H1 (cell line): ENCODE measurements around the gene IL9. TPM values are rescaled to one million over a fixed set of nuclear protein-coding genes. Genes with fewer than 3 reads are reported as not detected.

Source experiments
- CTCF ChIA-PET: fragments of 300-600 bp; sonication (Branson Sonifier 250); formaldehyde crosslinking; loops from one replicate; lab custom pipeline; 2021; ENCODE audit not compliant: partially characterized antibody; lab: Charles Lee
- POLR2A ChIA-PET: fragments of 300-600 bp; sonication (Branson Sonifier 250); formaldehyde crosslinking; loops from one replicate; lab custom pipeline; 2021; ENCODE audit warnings: inconsistent platforms; ENCODE audit not compliant: partially characterized antibody; lab: Charles Lee
- DNase-seq, 2 experiments: peaks; one replicate each; pipeline versions ENCODE4 v3.0.0 to v3.0.0-alpha.2; 2010 to 2022; ENCODE audit warnings: low spot score in 2 of 2, low read depth in 1 of 2, mixed read lengths in 1 of 2
- FAIRE-seq: peaks from 2 replicates; lab custom pipeline; 2011; peaks lifted over from hg19 to GRCh38; lab: Jason Lieb, UNC
- H2AFZ ChIP-seq: 2 replicates; pipeline ENCODE4 v1.8.1; 2012; ENCODE audit warnings: low read length, inconsistent platforms
- H2AK5ac ChIP-seq: 2 replicates; pipeline ENCODE4 v1.6.1; 2013; ENCODE audit warnings: low read depth, low read length
- H2BK120ac ChIP-seq: replicated peaks from 2 replicates; pipeline ENCODE3; 2013; ENCODE audit warnings: low read depth, low read length, inconsistent platforms
- H2BK12ac ChIP-seq: 2 replicates; pipeline ENCODE4 v1.6.1; 2013; ENCODE audit warnings: low read depth, low read length
- H2BK15ac ChIP-seq: 2 replicates; pipeline ENCODE4 v1.6.1; 2013; ENCODE audit warnings: low read length
- H2BK20ac ChIP-seq: 2 replicates; pipeline ENCODE4 v1.6.1; 2013; ENCODE audit warnings: low read length
- H2BK5ac ChIP-seq: 2 replicates; pipeline ENCODE4 v1.6.1; 2013; ENCODE audit warnings: low read depth, low read length
- H3K14ac ChIP-seq: 2 replicates; pipeline ENCODE4 v1.6.1; 2013; ENCODE audit warnings: inconsistent platforms; ENCODE audit not compliant: insufficient read length
- H3K18ac ChIP-seq: 2 replicates; pipeline ENCODE4 v1.6.1; 2013; ENCODE audit warnings: low read length; ENCODE audit errors: extremely low read depth
- H3K23ac ChIP-seq: 2 replicates; pipeline ENCODE4 v1.6.1; 2013; ENCODE audit warnings: inconsistent platforms; ENCODE audit not compliant: insufficient read length
- H3K23me2 ChIP-seq: 2 replicates; pipeline ENCODE4 v1.6.1; 2013; ENCODE audit warnings: low read depth, low read length
- H3K27ac ChIP-seq: 2 replicates; pipeline ENCODE4 v1.6.1; 2011; ENCODE audit warnings: low read depth, low read length, inconsistent platforms
- H3K27me3 ChIP-seq, 4 experiments: replicated peaks in 1 of 4; 1 replicate in 1 of 4; 2 replicates in 3 of 4; pipeline versions ENCODE4 v1.6.1 to v1.8.1; 2011 to 2013; ENCODE audit warnings: low read length in 3 of 4, mild to moderate bottlenecking in 3 of 4, inconsistent platforms in 2 of 4, mixed read lengths in 2 of 4, moderate library complexity in 1 of 4; ENCODE audit not compliant: control insufficient read depth in 3 of 4, insufficient read depth in 3 of 4; ENCODE audit errors: extremely low read depth in 1 of 4
- H3K36me3 ChIP-seq, 4 experiments: 2 replicates each; pipeline versions ENCODE4 v1.6.1 to v1.8.1; 2011 to 2013; ENCODE audit warnings: mild to moderate bottlenecking in 4 of 4, low read length in 3 of 4, moderate library complexity in 2 of 4, control low read depth in 1 of 4, inconsistent platforms in 1 of 4; ENCODE audit not compliant: insufficient read depth in 4 of 4, control insufficient read depth in 2 of 4
- H3K4ac ChIP-seq: replicated peaks from 2 replicates; pipeline ENCODE3; 2013; ENCODE audit warnings: low read length, low read depth, mixed read lengths, inconsistent platforms; ENCODE audit not compliant: insufficient read length
- H3K4me1 ChIP-seq, 4 experiments: replicated peaks in 1 of 4; 1 replicate in 1 of 4; 2 replicates in 3 of 4; pipeline versions ENCODE4 v1.6.1 to v1.8.1; 2011 to 2013; ENCODE audit warnings: low read length in 3 of 4, inconsistent platforms in 2 of 4, mixed read lengths in 1 of 4; ENCODE audit not compliant: insufficient read depth in 4 of 4, control insufficient read depth in 3 of 4
- H3K4me2 ChIP-seq, 2 experiments: 2 replicates each; pipeline versions ENCODE4 v1.6.1 to v1.8.1; 2011 to 2013; ENCODE audit warnings: low read depth in 2 of 2, low read length in 2 of 2, control low read depth in 1 of 2, inconsistent platforms in 1 of 2, mild to moderate bottlenecking in 1 of 2; ENCODE audit not compliant: insufficient read depth in 1 of 2
- H3K4me3 ChIP-seq, 4 experiments: fragments of 200-600, 300-600 bp in 1 of 4; sonication (generic), shearing (Covaris generic), sonication (Bioruptor Twin) in 1 of 4; 2 replicates each; pipeline versions ENCODE4 v1.5.1 to v1.8.1; 2011 to 2016; ENCODE audit warnings: low read length in 4 of 4, low read depth in 3 of 4, control low read depth in 2 of 4, inconsistent platforms in 2 of 4, mild to moderate bottlenecking in 2 of 4, mixed read lengths in 1 of 4, moderate library complexity in 1 of 4; ENCODE audit not compliant: insufficient read depth in 2 of 4; ENCODE audit errors: extremely low read depth in 1 of 4
- H3K56ac ChIP-seq: replicated peaks from 2 replicates; pipeline ENCODE3; 2013; ENCODE audit warnings: low read depth, mild to moderate bottlenecking, mixed read lengths, low read length, inconsistent platforms; ENCODE audit not compliant: insufficient read length
- H3K79me1 ChIP-seq: 2 replicates; pipeline ENCODE4 v1.6.1; 2013; ENCODE audit warnings: low read depth, low read length, control low read depth
- H3K79me2 ChIP-seq, 2 experiments: 2 replicates each; pipeline versions ENCODE4 v1.6.1 to v1.8.1; 2012 to 2013; ENCODE audit warnings: low read length in 2 of 2, mild to moderate bottlenecking in 2 of 2, inconsistent platforms in 1 of 2; ENCODE audit not compliant: insufficient read depth in 2 of 2, control insufficient read depth in 1 of 2
- H3K9ac ChIP-seq, 4 experiments: replicated peaks in 1 of 4; 1 replicate in 1 of 4; 2 replicates in 3 of 4; pipeline versions ENCODE4 v1.6.1 to v1.8.1; 2011 to 2013; ENCODE audit warnings: low read depth in 3 of 4, low read length in 3 of 4, control low read depth in 2 of 4, mild to moderate bottlenecking in 2 of 4, moderate library complexity in 2 of 4, inconsistent platforms in 1 of 4; ENCODE audit errors: extremely low read depth in 1 of 4
- H3K9me3 ChIP-seq, 2 experiments: 2 replicates each; pipeline versions ENCODE4 v1.6.1 to v1.8.1; 2012 to 2013; ENCODE audit warnings: mild to moderate bottlenecking in 2 of 2, moderate library complexity in 2 of 2, control low read depth in 1 of 2, inconsistent platforms in 1 of 2, low read depth in 1 of 2, low read length in 1 of 2, mixed read lengths in 1 of 2; ENCODE audit not compliant: insufficient read depth in 2 of 2
- H4K20me1 ChIP-seq, 2 experiments: replicated peaks in 1 of 2; 2 replicates each; pipeline versions ENCODE3 to v1.8.1; 2011 to 2013; ENCODE audit warnings: inconsistent platforms in 2 of 2, low read length in 2 of 2, mild to moderate bottlenecking in 1 of 2; ENCODE audit not compliant: insufficient read depth in 2 of 2, control insufficient read depth in 1 of 2
- H4K5ac ChIP-seq: 2 replicates; pipeline ENCODE4 v1.6.1; 2013; ENCODE audit warnings: low read length, low read depth, mixed read lengths, inconsistent platforms; ENCODE audit not compliant: insufficient read length
- H4K8ac ChIP-seq: 2 replicates; pipeline ENCODE4 v1.8.0; 2013; ENCODE audit warnings: mild to moderate bottlenecking, moderate library complexity, low read length, inconsistent platforms; ENCODE audit not compliant: insufficient read depth; ENCODE audit errors: extremely low read depth
- H4K91ac ChIP-seq: replicated peaks from 2 replicates; pipeline ENCODE3; 2013; ENCODE audit warnings: low read length, mixed read lengths, inconsistent platforms; ENCODE audit not compliant: insufficient read length
- ASH2L ChIP-seq: fragments of 200-600, 300-600 bp; sonication (generic); IDR thresholded peaks from one replicate; pipeline ENCODE4 v1.7.1; 2017; ENCODE audit warnings: low read length
- BACH1 ChIP-seq: IDR thresholded peaks from 2 replicates; pipeline ENCODE4 v1.6.1; 2012; ENCODE audit warnings: low read length, improper control_type of control experiment
- CBX8 ChIP-seq: fragments of 300-800, 300-1000 bp; sonication (generic); IDR thresholded peaks from 2 replicates; pipeline ENCODE4 v1.7.1; 2016; ENCODE audit warnings: low read depth, low read length, borderline replicate concordance
- EP300 ChIP-seq, 2 experiments: IDR thresholded peaks; 1 replicate in 1 of 2; 2 replicates in 1 of 2; pipeline ENCODE4 v1.6.1; 2011 to 2012; ENCODE audit warnings: low read depth in 2 of 2, low read length in 2 of 2, mild to moderate bottlenecking in 2 of 2, borderline replicate concordance in 1 of 2, inconsistent platforms in 1 of 2, moderate library complexity in 1 of 2
- PHF8 ChIP-seq: fragments of 200-600 bp; sonication (generic); conservative IDR thresholded peaks from 2 replicates; pipeline ENCODE4 v1.7.1; 2012; ENCODE audit warnings: low read depth, mild to moderate bottlenecking, inconsistent platforms, low read length, moderate library complexity
- POLR2AphosphoS5 ChIP-seq: IDR thresholded peaks from 2 replicates; pipeline ENCODE4 v1.6.1; 2011; ENCODE audit warnings: low read depth, low read length
- SIN3A ChIP-seq, 2 experiments: IDR thresholded peaks in 1 of 2; conservative IDR thresholded peaks in 1 of 2; 2 replicates each; pipeline ENCODE4 v1.6.1; 2011 to 2012; ENCODE audit warnings: low read length in 2 of 2, improper control_type of control experiment in 1 of 2, low read depth in 1 of 2, mild to moderate bottlenecking in 1 of 2
- SIRT6 ChIP-seq: IDR thresholded peaks from one replicate; pipeline ENCODE4 v1.7.1; 2012; ENCODE audit warnings: low read length, inconsistent platforms
- SP1 ChIP-seq: IDR thresholded peaks from 2 replicates; pipeline ENCODE4 v1.6.1; 2011; ENCODE audit warnings: low read depth, low read length
- SRF ChIP-seq: IDR thresholded peaks from 2 replicates; pipeline ENCODE4 v1.6.1; 2011; ENCODE audit warnings: mild to moderate bottlenecking, low read depth, low read length, moderate library complexity
- TBP ChIP-seq: IDR thresholded peaks from 2 replicates; pipeline ENCODE4 v1.6.1; 2011; ENCODE audit warnings: low read depth, low read length, improper control_type of control experiment
- WGBS, 2 experiments: shearing (Covaris generic) in 1 of 2; methylation state at CpG; one replicate each; pipeline versions ENCODE4 v1.1.6 to v1.1.7; 2013 to 2015; ENCODE audit warnings: low lambda C conversion rate in 2 of 2, mixed read lengths in 2 of 2, inconsistent platforms in 1 of 2, low coverage in 1 of 2, missing lambda C conversion rate in 1 of 2; ENCODE audit not compliant: insufficient replicate concordance in 2 of 2, insufficient coverage in 1 of 2, insufficient read length in 1 of 2; ENCODE audit errors: extremely low coverage in 1 of 2, missing lambda C conversion rate in 1 of 2; 5-methylcytosine and 5-hydroxymethylcytosine counted together
- polyA plus RNA-seq, 7 experiments: library from polyadenylated mRNA; depleted of rRNA in 3 of 7; stranded (reverse) in 5 of 7; unstranded in 2 of 7; fragments of >200 nt in 5 of 7; fragments of 200-250 nt in 2 of 7; gene quantifications; 1 replicate in 5 of 7; 2 replicates in 1 of 7; 4 replicates in 1 of 7; pipeline versions ENCODE4 v1.2.1 to v1.2.3, GENCODE V29; 2011 to 2013; ENCODE audit warnings: missing spikeins in 2 of 7, mixed read lengths in 2 of 7
- total RNA-seq: library from RNA; stranded (reverse); fragmentation: NEBNext Ultra II Directional; extraction: Animal tissue kit (Norgen Biotek cat#: 25700); gene quantifications from 2 replicates; pipeline ENCODE4 v1.2.1, GENCODE V29; 2021
- TF ChIP-seq, protein P1 (sequence below): IDR thresholded peaks from 2 replicates; pipeline ENCODE4 v1.6.1; 2011; ENCODE audit warnings: low read length, improper control_type of control experiment

Gene IL9
- total and polyA plus RNA-seq, 2 of the 8 experiments (the other 6 are each of a cell fraction or from before 2014, with no cell fraction given): not detected

DNA sequence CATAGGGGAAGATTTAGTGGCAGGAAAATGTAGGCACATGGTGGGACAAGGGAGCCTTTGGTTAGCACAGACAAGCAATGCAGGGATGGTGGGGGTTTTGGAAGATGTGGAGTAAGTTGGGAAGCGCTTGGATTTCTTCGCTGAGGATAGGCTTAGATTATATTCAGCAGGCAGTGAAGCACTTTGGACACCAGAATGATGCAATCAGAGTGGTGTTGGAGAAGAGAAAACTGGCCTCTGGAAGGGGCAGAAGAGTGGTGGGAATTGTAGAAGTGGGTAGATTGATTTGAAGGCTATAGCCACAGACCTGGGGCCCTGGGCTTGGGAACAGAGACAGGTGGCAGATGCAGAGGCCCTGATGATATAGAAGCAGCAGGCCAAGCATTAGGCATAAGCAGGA, 32.9 kb downstream of the IL9 start:
- CTCF ChIA-PET: interaction anchor here (1.0 kb wide), 1 partner anchor 17 kb away, joined by 4 read pairs; no protein-coding TSS in a partner anchor
- Histone ChIP-seq H4K20me1 (no peaks in the 10 kb centered on the region), H3K4me1 (no peaks in the 10 kb centered on the region)
- no peak for TF ChIP-seq TBP
- TF ChIP-seq EP300 (IDR thresholded peaks at IDR 0.05; ENCODE audit: borderline replicate concordance in 1 of 2, low read depth in 2 of 2, low read length in 2 of 2): no peak
- TF ChIP-seq SRF: no peak
- TF ChIP-seq POLR2AphosphoS5: no peak
- TF ChIP-seq SIN3A (conservative IDR thresholded peaks at IDR 0.05 in 1 of 2, IDR thresholded peaks at IDR 0.05 in 1 of 2; ENCODE audit: low read depth in 1 of 2, low read length in 2 of 2): no peak
- TF ChIP-seq SIRT6: no peak
- TF ChIP-seq, protein P1, sequence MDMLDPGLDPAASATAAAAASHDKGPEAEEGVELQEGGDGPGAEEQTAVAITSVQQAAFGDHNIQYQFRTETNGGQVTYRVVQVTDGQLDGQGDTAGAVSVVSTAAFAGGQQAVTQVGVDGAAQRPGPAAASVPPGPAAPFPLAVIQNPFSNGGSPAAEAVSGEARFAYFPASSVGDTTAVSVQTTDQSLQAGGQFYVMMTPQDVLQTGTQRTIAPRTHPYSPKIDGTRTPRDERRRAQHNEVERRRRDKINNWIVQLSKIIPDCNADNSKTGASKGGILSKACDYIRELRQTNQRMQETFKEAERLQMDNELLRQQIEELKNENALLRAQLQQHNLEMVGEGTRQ: no peak
- no peak for TF ChIP-seq CBX8
- no peak for TF ChIP-seq ASH2L
- no peak for TF ChIP-seq PHF8
- no peak for TF ChIP-seq BACH1
- no peak for TF ChIP-seq SP1
- TF ChIP-seq, all 59 proteins: peak for 0
- Histone ChIP-seq H3K27ac (no peak overlapping the region), H3K9ac (no peak overlapping the region), H3K9me3 (no peaks in the 10 kb centered on the region), H3K79me2 (no peaks in the 10 kb centered on the region), H3K36me3 (no peaks in the 10 kb centered on the region), H3K27me3 (no peaks in the 10 kb centered on the region), H3K4ac (no peak overlapping the region), H3K56ac (no peak overlapping the region), H2BK20ac (no peak overlapping the region), H2AFZ (no peak overlapping the region), H2BK5ac (no peak overlapping the region), H4K91ac (no peak overlapping the region), H2BK12ac (no peak overlapping the region), H3K4me3 (no peak overlapping the region), H4K8ac (no peak overlapping the region), H3K14ac (no peak overlapping the region), H3K18ac (no peak overlapping the region), H4K5ac (no peak overlapping the region), H3K4me2 (no peak overlapping the region), H2BK120ac (no peak overlapping the region), H2AK5ac (no peak overlapping the region), H3K23ac (no peak overlapping the region), H3K23me2 (no peaks in the 10 kb centered on the region; the same call in 1 of the 2 replicates), H2BK15ac (no peak overlapping the region), H3K79me1 (no peaks in the 10 kb centered on the region)
- DNase-seq (no peak), FAIRE-seq (no peak)
- POLR2A ChIA-PET: no interaction called here
- WGBS, 2 experiments: 96% methylated on average over 2 of the region's 2 CpGs; no CpG with 5 or more reads in 1 of the 2 experiments
